MCF 10A (cell line): ENCODE data around the gene TACR1. TPM values are rescaled to one million over a fixed set of nuclear protein-coding genes. Genes with fewer than 3 reads are reported as not detected.
A peak's percentile ranks its signal among the peaks of the same experiment; 100 is the strongest.

Experiments
- BruUV-seq: library from RNA; stranded (reverse); fragments of 400-500 nt; replicated peaks from 2 replicates; lab custom pipeline; 2021; lab: Mats Ljungman, UMichigan
- CTCF ChIA-PET: fragments of 300-600 bp; sonication (Branson Sonifier 250); formaldehyde crosslinking; extraction: SDS; loops from one replicate; lab custom pipeline; 2021; ENCODE audit warnings: antibody characterized with exemption, inconsistent platforms; lab: Yijun Ruan, JAX
- POLR2A ChIA-PET: fragments of 300-600, 350-650 bp; sonication (Branson Sonifier 250); formaldehyde crosslinking; extraction: SDS; loops from one replicate; lab custom pipeline; 2020; ENCODE audit warnings: antibody characterized with exemption, inconsistent platforms; lab: Yijun Ruan, JAX
- DNase-seq: peaks from one replicate; pipeline ENCODE4 v3.0.0-alpha.2; 2018; ENCODE audit not compliant: unreplicated experiment
- H3K27ac Mint-ChIP-seq: one replicate; pipeline ENCODE4 v1.8.0; 2022; ENCODE audit warnings: mild to moderate bottlenecking, low read depth, mixed read lengths; ENCODE audit not compliant: unreplicated experiment
- H3K27me3 Mint-ChIP-seq: one replicate; pipeline ENCODE4 v1.8.0; 2022; ENCODE audit warnings: mixed read lengths; ENCODE audit not compliant: insufficient read depth, unreplicated experiment
- H3K36me3 Mint-ChIP-seq: one replicate; pipeline ENCODE4 v1.8.0; 2022; ENCODE audit warnings: mild to moderate bottlenecking, moderate library complexity, mixed read lengths; ENCODE audit not compliant: insufficient read depth, unreplicated experiment
- H3K4me1 Mint-ChIP-seq: one replicate; pipeline ENCODE4 v1.8.0; 2022; ENCODE audit warnings: mixed read lengths; ENCODE audit not compliant: insufficient read depth, unreplicated experiment
- H3K4me3 Mint-ChIP-seq: one replicate; pipeline ENCODE4 v1.8.0; 2022; ENCODE audit warnings: mild to moderate bottlenecking, moderate library complexity, mixed read lengths; ENCODE audit not compliant: unreplicated experiment
- H3K9me3 Mint-ChIP-seq: one replicate; pipeline ENCODE4 v1.8.0; 2022; ENCODE audit warnings: mixed read lengths; ENCODE audit not compliant: unreplicated experiment
- intact Hi-C: fragments of 100-400 bp; cut with micrococcal nuclease; formaldehyde crosslinking; loops from 2 replicates; pipeline ENCODE4 v1.14.1; 2022
- microRNA-seq: library from miRNA; unstranded; fragments of <30 nt; microRNA quantifications from one replicate; pipeline ENCODE4 v1.2.0, GENCODE V29; 2022
- total RNA-seq: library from RNA; stranded (reverse); gene quantifications from 2 replicates; pipeline ENCODE4 v1.2.3, GENCODE V29; 2022
- TF ChIP-seq, protein P1 (sequence below): fragments of 200-600 bp; IDR thresholded peaks from one replicate; pipeline ENCODE4 v1.8.0; 2022; ENCODE audit warnings: antibody characterized with exemption, mild to moderate bottlenecking; ENCODE audit not compliant: unreplicated experiment

Gene TACR1
- total RNA-seq, 1 experiment from 2014 or later = not detected

DNA sequence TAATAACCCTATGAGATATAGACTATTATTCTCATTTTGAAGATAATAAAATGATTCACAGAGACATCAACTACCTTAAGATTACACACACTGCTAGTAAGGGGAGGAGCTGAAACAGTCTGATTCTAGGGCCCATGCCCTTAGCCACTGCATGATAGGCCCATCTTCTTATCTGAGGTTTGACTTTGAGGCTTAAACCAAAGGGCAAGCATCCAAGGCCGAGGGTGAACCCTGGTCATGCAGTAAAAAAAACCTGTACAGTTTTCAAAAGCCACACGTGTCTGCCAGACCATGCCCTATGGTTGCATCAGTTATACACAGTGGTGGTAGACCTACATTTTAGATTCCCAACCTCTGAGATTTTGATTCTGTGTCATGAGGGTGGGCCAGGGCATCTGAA, 196.0 kb downstream of the TACR1 start:
- H3K9me3 Mint-ChIP-seq = no peaks in the 10 kb centered on the region
- ChIA-PET CTCF (interaction anchor here (0.6 kb wide), 1 partner anchor 225 kb away, joined by 3 read pairs; no protein-coding TSS in a partner anchor), POLR2A (interaction anchor here (0.5 to 0.6 kb wide), 2 partner anchors 232 to 989 kb away, joined by 3 read pairs; no protein-coding TSS in a partner anchor)
- no peaks in the 10 kb centered on the region for H3K27me3 Mint-ChIP-seq
- no TSS peak for BruUV-seq
- no peak for DNase-seq
- no peaks in the 10 kb centered on the region for H3K4me1 Mint-ChIP-seq
- intact Hi-C loops = no loop called here
- no peak overlapping the region for H3K4me3 Mint-ChIP-seq
- H3K27ac Mint-ChIP-seq = no peak overlapping the region
- H3K36me3 Mint-ChIP-seq = peaks cover 5% of the 10 kb centered on the region
- TF ChIP-seq, protein P1, sequence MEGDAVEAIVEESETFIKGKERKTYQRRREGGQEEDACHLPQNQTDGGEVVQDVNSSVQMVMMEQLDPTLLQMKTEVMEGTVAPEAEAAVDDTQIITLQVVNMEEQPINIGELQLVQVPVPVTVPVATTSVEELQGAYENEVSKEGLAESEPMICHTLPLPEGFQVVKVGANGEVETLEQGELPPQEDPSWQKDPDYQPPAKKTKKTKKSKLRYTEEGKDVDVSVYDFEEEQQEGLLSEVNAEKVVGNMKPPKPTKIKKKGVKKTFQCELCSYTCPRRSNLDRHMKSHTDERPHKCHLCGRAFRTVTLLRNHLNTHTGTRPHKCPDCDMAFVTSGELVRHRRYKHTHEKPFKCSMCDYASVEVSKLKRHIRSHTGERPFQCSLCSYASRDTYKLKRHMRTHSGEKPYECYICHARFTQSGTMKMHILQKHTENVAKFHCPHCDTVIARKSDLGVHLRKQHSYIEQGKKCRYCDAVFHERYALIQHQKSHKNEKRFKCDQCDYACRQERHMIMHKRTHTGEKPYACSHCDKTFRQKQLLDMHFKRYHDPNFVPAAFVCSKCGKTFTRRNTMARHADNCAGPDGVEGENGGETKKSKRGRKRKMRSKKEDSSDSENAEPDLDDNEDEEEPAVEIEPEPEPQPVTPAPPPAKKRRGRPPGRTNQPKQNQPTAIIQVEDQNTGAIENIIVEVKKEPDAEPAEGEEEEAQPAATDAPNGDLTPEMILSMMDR = no peak

GRCh38 chr2:75002007-75002406, 197.3 kb downstream of the TACR1 start:
- Mint-ChIP-seq H3K4me1 (no peaks in the 10 kb centered on the region), H3K9me3 (no peaks in the 10 kb centered on the region), H3K27me3 (no peaks in the 10 kb centered on the region), H3K36me3 (peaks cover 5% of the 10 kb centered on the region), H3K4me3 (no peak overlapping the region), H3K27ac (no peak overlapping the region)
- TF ChIP-seq, protein P1 = no peak
- DNase-seq = peak; percentile 47
- no TSS peak for BruUV-seq
- ChIA-PET CTCF (interaction anchor here (0.8 to 1.6 kb wide), 2 partner anchors 20 to 240 kb away, joined by 3 to 5 read pairs; no protein-coding TSS in a partner anchor), POLR2A (interaction anchor here (0.6 kb wide), 1 partner anchor 10 kb away, joined by 3 read pairs; no protein-coding TSS in a partner anchor)
- intact Hi-C loops = no loop called here

DNA sequence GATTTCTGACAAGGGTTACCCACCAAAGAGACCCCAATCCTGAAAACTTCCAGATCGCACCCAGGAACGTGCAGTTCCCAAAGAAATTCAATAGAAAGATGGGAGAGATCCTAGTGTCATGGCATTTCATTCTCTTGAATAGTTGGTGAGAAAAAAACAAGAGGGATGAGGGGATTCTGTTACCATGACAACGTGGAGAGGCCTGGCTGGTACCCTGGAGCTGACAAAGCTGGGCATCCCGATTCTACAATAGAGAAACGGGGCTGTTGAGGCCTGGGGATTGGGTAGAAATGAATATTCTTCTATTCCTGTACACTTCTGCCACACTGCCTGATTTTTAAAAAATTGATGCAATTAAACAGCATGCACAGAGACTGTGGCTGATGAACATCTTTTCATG, 199.9 kb downstream of the TACR1 start:
- H3K4me3 Mint-ChIP-seq = no peak overlapping the region
- no peaks in the 10 kb centered on the region for H3K27me3 Mint-ChIP-seq
- no TSS peak for BruUV-seq
- no peak overlapping the region for H3K27ac Mint-ChIP-seq
- intact Hi-C loops = no loop called here
- no peaks in the 10 kb centered on the region for H3K9me3 Mint-ChIP-seq
- no peaks in the 10 kb centered on the region for H3K4me1 Mint-ChIP-seq
- no peaks in the 10 kb centered on the region for H3K36me3 Mint-ChIP-seq
- ChIA-PET CTCF (interaction anchor here (0.6 kb wide), 1 partner anchor 15 kb away, joined by 3 read pairs; no protein-coding TSS in a partner anchor), POLR2A (no interaction called here)
- DNase-seq = no peak
- TF ChIP-seq, protein P1 = no peak

Small RNA genes lying within 50 kb of the gene (microRNA-seq; reads per million reads assigned to microRNA genes)
- gene MIR5000 = 1.6 reads per million, percentile 10 among the genes with 10 or more reads in this experiment

Other genes starting within 250 kb of the TACR1 start
- 117 and 133 TPM in 2 replicates for gene POLE4, start 240.9 kb downstream of the TACR1 start, total RNA-seq